ENCODE measurements around the gene RAPGEF4. TPM values are rescaled to one million over a fixed set of nuclear protein-coding genes. Genes with fewer than 3 reads are reported as not detected.
"Not testable (repeated sequence)": the region's sequence is repeated elsewhere in the genome, so short reads cannot be mapped to it uniquely, and the experiment has no call there.

RAPGEF4 gene
- total RNA-seq, 1 donor from 2014 or later, result 18.6 TPM

GRCh38 chr2:172726172-172726735 is 9.4 kb upstream of the RAPGEF4 start:
- DNase-seq (ENCODE audit: low spot score), result no peak

GRCh38 chr2:172730411-172730810 is 5.2 kb upstream of the RAPGEF4 start:
- DNase-seq (ENCODE audit: low spot score), result no peak

- no peak for DNase-seq (ENCODE audit: low spot score)
Measured at GRCh38 chr2:172734711-172735581, 699 bp upstream of the RAPGEF4 start.

- DNase-seq (ENCODE audit: low spot score), result no peak
Measured at GRCh38 chr2:172736424-172737174, 954 bp downstream of the RAPGEF4 start.

GRCh38 chr2:172739661-172740266 is 4.1 kb downstream of the RAPGEF4 start:
- DNase-seq (ENCODE audit: low spot score), result no peak

GRCh38 chr2:172740856-172741255 is 5.2 kb downstream of the RAPGEF4 start:
- DNase-seq (ENCODE audit: low spot score), result no peak

- no peak for DNase-seq (ENCODE audit: low spot score)
Measured at GRCh38 chr2:172742931-172743540, 7.4 kb downstream of the RAPGEF4 start.

- no peak for DNase-seq (ENCODE audit: low spot score)
Measured at GRCh38 chr2:172743898-172744297, 8.3 kb downstream of the RAPGEF4 start.

GRCh38 chr2:172745636-172746035 is 10.0 kb downstream of the RAPGEF4 start:
- no peak for DNase-seq (ENCODE audit: low spot score)

GRCh38 chr2:172748543-172748942 is 12.9 kb downstream of the RAPGEF4 start:
- DNase-seq (ENCODE audit: low spot score), result not testable (repeated sequence)

GRCh38 chr2:172749388-172749787 is 13.7 kb downstream of the RAPGEF4 start:
- DNase-seq (ENCODE audit: low spot score), result no peak

GRCh38 chr2:172751564-172751963 is 15.9 kb downstream of the RAPGEF4 start:
- DNase-seq (ENCODE audit: low spot score), result no peak

- no peak for DNase-seq (ENCODE audit: low spot score)
Measured at GRCh38 chr2:172753610-172754009, 18.0 kb downstream of the RAPGEF4 start.

- no peak for DNase-seq (ENCODE audit: low spot score)
Measured at GRCh38 chr2:172759441-172759840, 23.8 kb downstream of the RAPGEF4 start.

- DNase-seq (ENCODE audit: low spot score), result no peak
Measured at GRCh38 chr2:172761306-172761705, 25.7 kb downstream of the RAPGEF4 start.

GRCh38 chr2:172762574-172762973 is 26.9 kb downstream of the RAPGEF4 start:
- no peak for DNase-seq (ENCODE audit: low spot score)

GRCh38 chr2:172763079-172763478 is 27.4 kb downstream of the RAPGEF4 start:
- DNase-seq (ENCODE audit: low spot score), result no peak

GRCh38 chr2:172765662-172766061 is 30.0 kb downstream of the RAPGEF4 start:
- no peak for DNase-seq (ENCODE audit: low spot score)

- no peak for DNase-seq (ENCODE audit: low spot score)
Measured at GRCh38 chr2:172768401-172768800, 32.8 kb downstream of the RAPGEF4 start.

- DNase-seq (ENCODE audit: low spot score), result no peak
Measured at GRCh38 chr2:172769879-172770278, 34.2 kb downstream of the RAPGEF4 start.

GRCh38 chr2:172770887-172771286 is 35.2 kb downstream of the RAPGEF4 start:
- no peak for DNase-seq (ENCODE audit: low spot score)

GRCh38 chr2:172772633-172773032 is 37.0 kb downstream of the RAPGEF4 start:
- DNase-seq (ENCODE audit: low spot score), result no peak
